Activated naive CD8-positive, alpha-beta T cell (primary cell): ENCODE results near the gene TSPAN8.
"Not testable (repeated sequence)": the region's sequence is repeated elsewhere in the genome, so short reads cannot be mapped to it uniquely, and the experiment has no call there.

Source experiments
- H3K27ac Mint-ChIP-seq: one replicate; pipeline ENCODE4 v1.8.0; 2021; ENCODE audit warnings: mixed read lengths
- H3K27me3 Mint-ChIP-seq: one replicate; pipeline ENCODE4 v1.8.0; 2021; ENCODE audit warnings: mixed read lengths
- H3K36me3 Mint-ChIP-seq: one replicate; pipeline ENCODE4 v1.8.0; 2021; ENCODE audit warnings: mixed read lengths
- H3K4me1 Mint-ChIP-seq: one replicate; pipeline ENCODE4 v1.8.0; 2021; ENCODE audit warnings: low read depth, mixed read lengths
- H3K4me3 Mint-ChIP-seq: one replicate; pipeline ENCODE4 v1.8.0; 2021; ENCODE audit warnings: mild to moderate bottlenecking, mixed read lengths
- H3K9me3 Mint-ChIP-seq: one replicate; pipeline ENCODE4 v1.8.0; 2021; ENCODE audit warnings: low read depth, mixed read lengths

TSPAN8 gene

DNA sequence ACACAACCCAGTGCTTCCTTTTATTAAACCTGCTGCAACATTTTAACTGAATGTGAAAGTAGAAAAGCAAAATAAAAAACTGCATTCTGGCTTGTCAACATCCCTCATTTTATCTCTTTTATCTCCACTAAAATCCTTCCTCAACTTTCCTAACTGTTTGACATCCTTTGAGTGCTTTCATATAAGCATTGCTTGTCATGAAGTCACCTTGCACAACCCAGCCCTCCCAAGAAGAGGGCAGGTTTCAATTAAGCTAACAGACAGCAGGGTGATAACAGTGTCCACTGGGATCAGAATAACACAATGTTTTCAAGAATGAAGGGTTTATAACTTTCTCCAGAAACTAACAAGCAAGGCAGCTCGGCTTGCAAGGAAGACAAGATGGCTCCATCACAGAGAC lies 16.3 kb upstream of the TSPAN8 start:
- no peak overlapping the region for H3K4me3 Mint-ChIP-seq
- no peaks in the 10 kb centered on the region for H3K4me1 Mint-ChIP-seq
- H3K27ac Mint-ChIP-seq: no peak overlapping the region
- no peaks in the 10 kb centered on the region for H3K27me3 Mint-ChIP-seq
- H3K36me3 Mint-ChIP-seq: no peaks in the 10 kb centered on the region
- peaks cover 11% of the 10 kb centered on the region for H3K9me3 Mint-ChIP-seq

DNA sequence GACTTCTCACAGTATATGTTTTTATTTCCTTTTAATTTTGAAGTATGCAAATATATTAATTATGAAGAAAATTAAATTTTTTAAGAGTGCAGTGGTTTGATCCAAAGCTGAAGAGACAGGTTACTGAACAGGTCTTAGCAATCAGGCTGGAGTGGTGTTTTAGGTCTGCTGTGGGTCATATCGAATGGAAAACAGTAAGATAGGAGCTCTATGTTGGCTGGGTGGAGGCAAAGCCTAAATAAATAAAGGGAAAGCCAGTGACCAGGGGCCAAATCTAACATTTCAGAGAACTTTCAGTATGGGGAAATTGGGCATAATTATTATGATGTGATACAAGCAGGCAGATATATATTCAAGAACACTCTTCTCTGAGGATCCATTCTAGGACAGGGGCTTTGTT lies 12.7 kb upstream of the TSPAN8 start:
- no peak overlapping the region for H3K27ac Mint-ChIP-seq
- no peak overlapping the region for H3K4me3 Mint-ChIP-seq
- no peaks in the 10 kb centered on the region for H3K27me3 Mint-ChIP-seq
- no peaks in the 10 kb centered on the region for H3K4me1 Mint-ChIP-seq
- H3K9me3 Mint-ChIP-seq: peaks cover 8% of the 10 kb centered on the region
- H3K36me3 Mint-ChIP-seq: no peaks in the 10 kb centered on the region

DNA sequence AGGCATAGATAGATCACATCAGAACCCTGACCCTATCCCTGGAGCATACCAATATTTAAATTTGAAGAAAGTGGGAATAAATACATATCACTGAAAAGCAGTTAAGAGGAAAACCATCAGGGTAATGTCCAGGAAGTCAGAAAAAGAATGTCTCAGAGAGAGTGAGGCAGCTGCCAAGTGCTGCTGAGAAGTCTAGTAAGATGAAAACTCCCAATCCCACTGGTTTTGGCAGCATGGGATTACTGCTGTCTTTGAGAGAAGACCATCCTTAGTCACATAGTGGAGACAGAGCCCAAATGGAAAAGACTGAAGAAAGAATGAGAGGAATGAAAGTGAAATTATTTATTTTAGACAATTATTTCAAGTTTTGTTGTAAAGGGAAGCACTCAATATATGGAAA lies 11.5 kb upstream of the TSPAN8 start:
- no peaks in the 10 kb centered on the region for H3K36me3 Mint-ChIP-seq
- no peaks in the 10 kb centered on the region for H3K4me1 Mint-ChIP-seq
- peaks cover 8% of the 10 kb centered on the region for H3K9me3 Mint-ChIP-seq
- H3K4me3 Mint-ChIP-seq: no peak overlapping the region
- H3K27ac Mint-ChIP-seq: no peak overlapping the region
- no peaks in the 10 kb centered on the region for H3K27me3 Mint-ChIP-seq

- no peak overlapping the region for H3K27ac Mint-ChIP-seq
- H3K4me3 Mint-ChIP-seq: no peak overlapping the region
- H3K4me1 Mint-ChIP-seq: no peaks in the 10 kb centered on the region
- no peaks in the 10 kb centered on the region for H3K27me3 Mint-ChIP-seq
- peaks cover 8% of the 10 kb centered on the region for H3K9me3 Mint-ChIP-seq
- no peaks in the 10 kb centered on the region for H3K36me3 Mint-ChIP-seq
These were observed 9.2 kb upstream of the TSPAN8 start for GRCh38 chr12:71166862-71167496.

- H3K27ac Mint-ChIP-seq: no peak overlapping the region
- H3K27me3 Mint-ChIP-seq: no peaks in the 10 kb centered on the region
- H3K9me3 Mint-ChIP-seq: peaks cover 8% of the 10 kb centered on the region
- H3K36me3 Mint-ChIP-seq: no peaks in the 10 kb centered on the region
- H3K4me3 Mint-ChIP-seq: no peak overlapping the region
- H3K4me1 Mint-ChIP-seq: no peaks in the 10 kb centered on the region
These were observed 8.5 kb upstream of the TSPAN8 start for GRCh38 chr12:71166280-71166679.

GRCh38 chr12:71165780-71166179 lies 8.0 kb upstream of the TSPAN8 start:
- not testable (repeated sequence) for H3K4me1 Mint-ChIP-seq, H3K9me3 Mint-ChIP-seq, H3K27me3 Mint-ChIP-seq, H3K4me3 Mint-ChIP-seq, H3K27ac Mint-ChIP-seq, H3K36me3 Mint-ChIP-seq

GRCh38 chr12:71164568-71165197 lies 6.9 kb upstream of the TSPAN8 start:
- Mint-ChIP-seq H3K36me3 (no peaks in the 10 kb centered on the region), H3K27ac (no peak overlapping the region), H3K4me1 (no peaks in the 10 kb centered on the region), H3K9me3 (peaks cover 8% of the 10 kb centered on the region), H3K4me3 (no peak overlapping the region), H3K27me3 (no peaks in the 10 kb centered on the region)

- Mint-ChIP-seq H3K36me3 (no peaks in the 10 kb centered on the region), H3K4me3 (no peak overlapping the region), H3K9me3 (peaks cover 4% of the 10 kb centered on the region), H3K4me1 (no peaks in the 10 kb centered on the region), H3K27me3 (no peaks in the 10 kb centered on the region), H3K27ac (no peak overlapping the region)
These were observed 6.4 kb upstream of the TSPAN8 start for GRCh38 chr12:71164166-71164565.

DNA sequence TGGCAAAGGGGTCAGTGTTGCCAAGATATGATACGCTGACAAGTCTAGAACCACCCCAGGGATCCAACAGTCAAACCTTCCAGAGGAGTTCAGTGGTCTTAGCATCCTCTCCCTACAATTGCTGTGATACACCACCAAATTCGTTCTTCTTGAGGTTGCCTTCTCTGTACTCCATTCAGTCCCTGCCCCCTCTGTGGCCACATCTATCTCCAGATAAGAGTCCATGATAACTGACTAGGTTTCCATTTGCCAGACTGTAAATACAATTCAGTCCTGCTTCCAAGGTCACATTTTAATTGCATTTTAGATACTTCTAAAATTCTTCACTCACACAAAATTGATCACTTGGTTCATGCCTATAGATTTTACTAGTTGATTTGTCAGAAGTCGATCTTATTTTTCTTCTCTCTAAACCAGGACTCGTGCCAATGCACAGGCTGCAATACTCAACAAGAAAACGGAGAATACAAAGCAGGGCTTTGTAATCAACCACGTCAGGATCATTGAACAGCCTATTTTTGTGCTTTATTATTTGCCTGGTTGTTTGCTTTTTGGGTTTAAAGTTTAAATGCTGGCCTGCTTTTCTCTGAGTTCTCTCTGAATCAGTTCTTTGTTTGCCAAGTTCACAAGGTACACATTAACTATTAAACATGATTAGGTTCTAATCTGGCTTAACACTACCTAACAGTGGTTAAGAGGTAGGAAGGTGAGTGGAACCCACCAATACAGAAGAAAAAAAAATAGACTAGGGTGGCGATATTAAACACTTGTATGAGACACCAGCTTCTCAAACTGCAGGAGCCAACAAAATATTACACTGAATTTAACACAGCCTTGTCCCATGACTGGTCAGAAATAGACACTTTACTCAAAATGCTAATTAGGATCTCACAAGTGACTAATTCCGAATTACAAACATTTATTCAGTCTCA lies 5.3 kb upstream of the TSPAN8 start:
- H3K27me3 Mint-ChIP-seq: no peaks in the 10 kb centered on the region
- H3K4me3 Mint-ChIP-seq: no peak overlapping the region
- H3K36me3 Mint-ChIP-seq: no peaks in the 10 kb centered on the region
- H3K9me3 Mint-ChIP-seq: peaks cover 4% of the 10 kb centered on the region
- H3K4me1 Mint-ChIP-seq: no peaks in the 10 kb centered on the region
- H3K27ac Mint-ChIP-seq: no peak overlapping the region

- Mint-ChIP-seq H3K9me3 (no peaks in the 10 kb centered on the region), H3K36me3 (no peaks in the 10 kb centered on the region), H3K4me3 (no peak overlapping the region), H3K27ac (no peak overlapping the region), H3K27me3 (no peaks in the 10 kb centered on the region), H3K4me1 (no peaks in the 10 kb centered on the region)
These were observed 3.8 kb upstream of the TSPAN8 start for GRCh38 chr12:71161591-71161990.

GRCh38 chr12:71160585-71160984 lies 2.8 kb upstream of the TSPAN8 start:
- H3K36me3 Mint-ChIP-seq: no peaks in the 10 kb centered on the region
- no peaks in the 10 kb centered on the region for H3K9me3 Mint-ChIP-seq
- H3K4me3 Mint-ChIP-seq: no peak overlapping the region
- no peaks in the 10 kb centered on the region for H3K27me3 Mint-ChIP-seq
- no peak overlapping the region for H3K27ac Mint-ChIP-seq
- H3K4me1 Mint-ChIP-seq: no peaks in the 10 kb centered on the region

DNA sequence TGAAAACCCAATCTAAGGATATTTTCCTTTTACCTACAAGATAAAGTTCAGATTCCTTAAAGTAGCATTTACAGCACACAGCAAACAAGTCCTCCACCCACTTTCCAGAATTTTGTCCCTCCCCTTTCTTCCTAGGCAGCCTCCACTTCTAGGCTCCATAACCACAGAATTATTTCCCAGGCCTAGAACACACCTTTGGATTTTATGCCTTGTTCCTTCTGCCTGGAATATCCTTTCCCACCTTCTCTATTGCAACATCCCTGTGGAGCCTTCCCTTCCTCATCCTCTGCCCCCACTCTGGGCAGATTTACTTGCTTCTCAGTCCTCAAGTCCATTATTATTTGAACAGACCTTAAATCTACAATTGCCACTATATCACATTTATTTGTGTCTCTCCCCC lies 2.1 kb upstream of the TSPAN8 start:
- Mint-ChIP-seq H3K9me3 (no peaks in the 10 kb centered on the region), H3K36me3 (no peaks in the 10 kb centered on the region), H3K4me3 (no peak overlapping the region), H3K27me3 (no peaks in the 10 kb centered on the region), H3K4me1 (no peaks in the 10 kb centered on the region), H3K27ac (no peak overlapping the region)

GRCh38 chr12:71159264-71159663 lies 1.5 kb upstream of the TSPAN8 start:
- H3K27ac Mint-ChIP-seq: no peak overlapping the region
- no peaks in the 10 kb centered on the region for H3K27me3 Mint-ChIP-seq
- no peak overlapping the region for H3K4me3 Mint-ChIP-seq
- no peaks in the 10 kb centered on the region for H3K4me1 Mint-ChIP-seq
- no peaks in the 10 kb centered on the region for H3K36me3 Mint-ChIP-seq
- no peaks in the 10 kb centered on the region for H3K9me3 Mint-ChIP-seq

GRCh38 chr12:71158361-71158882 lies 623 bp upstream of the TSPAN8 start:
- H3K27ac Mint-ChIP-seq: no peak overlapping the region
- H3K27me3 Mint-ChIP-seq: no peaks in the 10 kb centered on the region
- no peaks in the 10 kb centered on the region for H3K36me3 Mint-ChIP-seq
- no peak overlapping the region for H3K4me3 Mint-ChIP-seq
- H3K9me3 Mint-ChIP-seq: no peaks in the 10 kb centered on the region
- no peaks in the 10 kb centered on the region for H3K4me1 Mint-ChIP-seq

GRCh38 chr12:71155225-71155624 lies 2.6 kb downstream of the TSPAN8 start:
- Mint-ChIP-seq H3K4me1 (no peaks in the 10 kb centered on the region), H3K36me3 (no peaks in the 10 kb centered on the region), H3K9me3 (no peaks in the 10 kb centered on the region), H3K27me3 (no peaks in the 10 kb centered on the region), H3K27ac (no peak overlapping the region), H3K4me3 (no peak overlapping the region)
